ENCODE data around the gene BRF1. TPM values are rescaled to one million over a fixed set of nuclear protein-coding genes. Genes with fewer than 3 reads are reported as not detected.

BRF1 gene
- total RNA-seq, 1 experiment from 2014 or later = 17.1 TPM

GRCh38 chr14:105180592-105181548 lies 119.9 kb downstream of the BRF1 start, which contains the start of gene NUDT14:
Gene NUDT14, minus strand, starts transcription at chr14:105181312. Its CDS starts 103 bp downstream, at chr14:105181209.
- peak; percentile 62 for DNase-seq (ENCODE audit: extremely low read depth, low read depth)

- DNase-seq (ENCODE audit: extremely low read depth, low read depth) = no peak
Measured at GRCh38 chr14:105179191-105179590, 121.6 kb downstream of the BRF1 start.

GRCh38 chr14:105178868-105179140 lies 122.0 kb downstream of the BRF1 start:
- no peak for DNase-seq (ENCODE audit: extremely low read depth, low read depth)

- DNase-seq (ENCODE audit: extremely low read depth, low read depth) = no peak
Measured at GRCh38 chr14:105178069-105178867, 122.5 kb downstream of the BRF1 start.

GRCh38 chr14:105177082-105177481 lies 123.7 kb downstream of the BRF1 start:
- DNase-seq (ENCODE audit: extremely low read depth, low read depth) = no peak

GRCh38 chr14:105176513-105176912 lies 124.3 kb downstream of the BRF1 start:
- no peak for DNase-seq (ENCODE audit: extremely low read depth, low read depth)

GRCh38 chr14:105173901-105174894 lies 126.6 kb downstream of the BRF1 start:
- no peak for DNase-seq (ENCODE audit: extremely low read depth, low read depth)

GRCh38 chr14:105173145-105173544 lies 127.7 kb downstream of the BRF1 start:
- DNase-seq (ENCODE audit: extremely low read depth, low read depth) = no peak

- DNase-seq (ENCODE audit: extremely low read depth, low read depth) = no peak
Measured at GRCh38 chr14:105172476-105172875, 128.3 kb downstream of the BRF1 start.

GRCh38 chr14:105171004-105171673 lies 129.7 kb downstream of the BRF1 start:
- no peak for DNase-seq (ENCODE audit: extremely low read depth, low read depth)

GRCh38 chr14:105169776-105170655 lies 130.8 kb downstream of the BRF1 start:
- DNase-seq (ENCODE audit: extremely low read depth, low read depth) = no peak

GRCh38 chr14:105168979-105169507 lies 131.8 kb downstream of the BRF1 start:
- no peak for DNase-seq (ENCODE audit: extremely low read depth, low read depth)

- peak; percentile 26 for DNase-seq (ENCODE audit: extremely low read depth, low read depth)
Measured at GRCh38 chr14:105168496-105168978, 132.3 kb downstream of the BRF1 start, which contains the start of gene JAG2. Gene JAG2, minus strand, starts transcription at chr14:105168776. Its CDS starts 356 bp downstream, at chr14:105168420.

- DNase-seq (ENCODE audit: extremely low read depth, low read depth) = no peak
Measured at GRCh38 chr14:105168093-105168420, 132.7 kb downstream of the BRF1 start.

GRCh38 chr14:105167303-105168092 lies 133.3 kb downstream of the BRF1 start:
- no peak for DNase-seq (ENCODE audit: extremely low read depth, low read depth)

GRCh38 chr14:105166571-105167302 lies 134.1 kb downstream of the BRF1 start:
- no peak for DNase-seq (ENCODE audit: extremely low read depth, low read depth)

Measured in NCI-H460 (cell line).